GM21526 (cell line): ENCODE results near the gene SORCS2.

Experiments
- ATAC-seq: cut with Tn5 transposase; IDR thresholded peaks from one replicate; pipeline ENCODE4 v1.9.1; 2021; ENCODE audit warnings: moderate library complexity; ENCODE audit not compliant: unreplicated experiment, low FRiP score

SORCS2 gene

GRCh38 chr4:7768736-7769135, 576.4 kb downstream of the SORCS2 start:
- ATAC-seq = no peak

GRCh38 chr4:7769396-7770223, 577.3 kb downstream of the SORCS2 start:
- ATAC-seq = no peak

- no peak for ATAC-seq
Measured at GRCh38 chr4:7770224-7771050, 578.1 kb downstream of the SORCS2 start.

GRCh38 chr4:7771056-7771455, 578.7 kb downstream of the SORCS2 start:
- no peak for ATAC-seq

- peak; percentile 88 for ATAC-seq
Measured at GRCh38 chr4:7771541-7772507, 579.5 kb downstream of the SORCS2 start.

GRCh38 chr4:7772711-7773385, 580.5 kb downstream of the SORCS2 start:
- ATAC-seq = no peak

- no peak for ATAC-seq
Measured at GRCh38 chr4:7773401-7774180, 581.3 kb downstream of the SORCS2 start.

- ATAC-seq = no peak
Measured at GRCh38 chr4:7774301-7775294, 582.3 kb downstream of the SORCS2 start.

- ATAC-seq = no peak
Measured at GRCh38 chr4:7775396-7775795, 583.1 kb downstream of the SORCS2 start.

GRCh38 chr4:7777017-7777710, 584.8 kb downstream of the SORCS2 start:
- no peak for ATAC-seq

- ATAC-seq = no peak
Measured at GRCh38 chr4:7777871-7778509, 585.7 kb downstream of the SORCS2 start.

- ATAC-seq = no peak
Measured at GRCh38 chr4:7778510-7779431, 586.4 kb downstream of the SORCS2 start.

- ATAC-seq = no peak
Measured at GRCh38 chr4:7779432-7779768, 587.1 kb downstream of the SORCS2 start.

- ATAC-seq = no peak
Measured at GRCh38 chr4:7780751-7781348, 588.5 kb downstream of the SORCS2 start.

GRCh38 chr4:7781366-7781765, 589.0 kb downstream of the SORCS2 start:
- no peak for ATAC-seq

GRCh38 chr4:7781993-7782392, 589.7 kb downstream of the SORCS2 start:
- no peak for ATAC-seq
